H1 (cell line): ENCODE measurements around the gene TMEM116. TPM values are rescaled to one million over a fixed set of nuclear protein-coding genes. Genes with fewer than 3 reads are reported as not detected.
A peak's percentile ranks its signal among the peaks of the same experiment; 100 is the strongest.

Source experiments
- ASH2L ChIP-seq: fragments of 200-600, 300-600 bp; sonication (generic); IDR thresholded peaks from one replicate; pipeline ENCODE4 v1.7.1; 2017; ENCODE audit warnings: low read length
- ATF2 ChIP-seq: IDR thresholded peaks from 2 replicates; pipeline ENCODE4 v1.6.1; 2012; ENCODE audit warnings: low read length, inconsistent platforms
- CBX8 ChIP-seq: fragments of 300-800, 300-1000 bp; sonication (generic); IDR thresholded peaks from 2 replicates; pipeline ENCODE4 v1.7.1; 2016; ENCODE audit warnings: low read depth, low read length, borderline replicate concordance
- FOSL1 ChIP-seq: IDR thresholded peaks from 2 replicates; pipeline ENCODE4 v1.6.1; 2011; ENCODE audit warnings: mild to moderate bottlenecking, low read depth, low read length, moderate library complexity; ENCODE audit not compliant: insufficient read depth
- SIN3A ChIP-seq, 2 experiments: IDR thresholded peaks in 1 of 2; conservative IDR thresholded peaks in 1 of 2; 2 replicates each; pipeline ENCODE4 v1.6.1; 2011 to 2012; ENCODE audit warnings: low read length in 2 of 2, improper control_type of control experiment in 1 of 2, low read depth in 1 of 2, mild to moderate bottlenecking in 1 of 2
- SP1 ChIP-seq: IDR thresholded peaks from 2 replicates; pipeline ENCODE4 v1.6.1; 2011; ENCODE audit warnings: low read depth, low read length
- SP4 ChIP-seq: IDR thresholded peaks from 2 replicates; pipeline ENCODE4 v1.6.1; 2012; ENCODE audit warnings: low read length, inconsistent platforms
- TBP ChIP-seq: IDR thresholded peaks from 2 replicates; pipeline ENCODE4 v1.6.1; 2011; ENCODE audit warnings: low read depth, low read length, improper control_type of control experiment
- polyA plus RNA-seq, 7 experiments: library from polyadenylated mRNA; depleted of rRNA in 3 of 7; stranded (reverse) in 5 of 7; unstranded in 2 of 7; fragments of >200 nt in 5 of 7; fragments of 200-250 nt in 2 of 7; gene quantifications; 1 replicate in 5 of 7; 2 replicates in 1 of 7; 4 replicates in 1 of 7; pipeline versions ENCODE4 v1.2.1 to v1.2.3, GENCODE V29; 2011 to 2013; ENCODE audit warnings: missing spikeins in 2 of 7, mixed read lengths in 2 of 7
- total RNA-seq: library from RNA; stranded (reverse); fragmentation: NEBNext Ultra II Directional; extraction: Animal tissue kit (Norgen Biotek cat#: 25700); gene quantifications from 2 replicates; pipeline ENCODE4 v1.2.1, GENCODE V29; 2021

The TMEM116 gene
- total and polyA plus RNA-seq, 2 of the 8 experiments (the other 6 are each of a cell fraction or from before 2014, with no cell fraction given): 8.1 to 25.2 TPM

- 0 out of 4 replicates have a peak, but pooled peaks of 1 of the 2 experiments have one; percentile 16 for TF ChIP-seq SIN3A (conservative IDR thresholded peaks at IDR 0.05 in 1 of 2, IDR thresholded peaks at IDR 0.05 in 1 of 2; ENCODE audit: low read depth in 1 of 2, low read length in 2 of 2)
- peak; percentile 69 for TF ChIP-seq TBP
- 0 out of 2 replicates have a peak, but pooled peaks have one; percentile 38 for TF ChIP-seq SP1
- TF ChIP-seq SP4: 0 out of 2 replicates have a peak, but pooled peaks have one; percentile 14
- no peak for TF ChIP-seq CBX8
- TF ChIP-seq ASH2L: peak; percentile 34
- TF ChIP-seq FOSL1: no peak
- no peak for TF ChIP-seq ATF2
These were observed 837 bp upstream of the TMEM116 start (continued) for GRCh38 chr12:112013601-112014402.
